Measurements from ENCODE around the gene PRKACB. TPM values are rescaled to one million over a fixed set of nuclear protein-coding genes. Genes with fewer than 3 reads are reported as not detected.
"Not testable (repeated sequence)": the region's sequence is repeated elsewhere in the genome, so short reads cannot be mapped to it uniquely, and the experiment has no call there.

PRKACB gene
- 10 to 100 TPM; 18.7 to 23.5 (median 21.2) TPM for total RNA-seq

- DNase-seq (ENCODE audit: low spot score), result no peak
- no peak for ATAC-seq (ENCODE audit: low FRiP score)
- TF ChIP-seq CTCF (IDR thresholded peaks at IDR 0.05), result no peak
Measured at GRCh38 chr1:84143796-84144565, at the start of gene PRKACB. Gene PRKACB (plus strand): TSS chr1:84144271. CDS start chr1:84144362, 91 bp downstream.

- no peak for ATAC-seq (ENCODE audit: low FRiP score)
- DNase-seq (ENCODE audit: low spot score), result no peak
- no peak for TF ChIP-seq CTCF (IDR thresholded peaks at IDR 0.05)
Measured at GRCh38 chr1:84095308-84095707, 48.8 kb upstream of the PRKACB start.

- DNase-seq (ENCODE audit: low spot score) (no peak), ATAC-seq (ENCODE audit: low FRiP score) (no peak)
- TF ChIP-seq CTCF (IDR thresholded peaks at IDR 0.05), result no peak
Measured at GRCh38 chr1:84096176-84096575, 47.9 kb upstream of the PRKACB start.

GRCh38 chr1:84101204-84101603 lies 42.9 kb upstream of the PRKACB start:
- no peak for TF ChIP-seq CTCF (IDR thresholded peaks at IDR 0.05)
- ATAC-seq (ENCODE audit: low FRiP score) (no peak), DNase-seq (ENCODE audit: low spot score) (no peak)

GRCh38 chr1:84103197-84103992 lies 40.7 kb upstream of the PRKACB start:
- TF ChIP-seq CTCF (IDR thresholded peaks at IDR 0.05), result no peak
- DNase-seq (ENCODE audit: low spot score) (no peak), ATAC-seq (ENCODE audit: low FRiP score) (peak; percentile 98)

GRCh38 chr1:84107538-84107937 lies 36.5 kb upstream of the PRKACB start:
- not testable (repeated sequence) for ATAC-seq (ENCODE audit: low FRiP score); DNase-seq (ENCODE audit: low spot score)

GRCh38 chr1:84107955-84108354 lies 36.1 kb upstream of the PRKACB start:
- ATAC-seq (ENCODE audit: low FRiP score) (no peak), DNase-seq (ENCODE audit: low spot score) (no peak)
- TF ChIP-seq CTCF (IDR thresholded peaks at IDR 0.05), result no peak

Measured in omental fat pad (tissue), 4 donors.